Measurements from ENCODE around the gene FOLR1.
"Not testable (repeated sequence)": the region's sequence is repeated elsewhere in the genome, so short reads cannot be mapped to it uniquely, and the experiment has no call there.

The FOLR1 gene

DNA sequence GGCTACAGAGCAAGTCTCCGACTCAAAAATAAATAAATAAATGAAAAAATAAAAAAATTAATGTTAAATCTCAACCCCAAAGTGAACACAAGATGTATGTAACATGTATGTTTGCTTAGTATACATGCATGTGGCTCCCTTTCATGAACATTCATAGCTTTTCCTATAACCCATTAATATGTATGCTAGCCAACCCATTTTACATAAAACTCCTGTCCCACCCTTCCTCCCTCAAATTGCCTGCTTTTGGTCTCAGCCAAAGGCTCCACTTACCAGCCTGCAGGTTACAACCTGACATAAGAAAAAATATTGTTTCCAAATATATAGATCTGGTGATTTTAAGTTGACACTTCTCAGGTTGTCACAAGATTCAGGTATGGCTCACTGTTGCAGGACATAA is 3.7 kb upstream of the FOLR1 start:
- no peak for DNase-seq

DNA sequence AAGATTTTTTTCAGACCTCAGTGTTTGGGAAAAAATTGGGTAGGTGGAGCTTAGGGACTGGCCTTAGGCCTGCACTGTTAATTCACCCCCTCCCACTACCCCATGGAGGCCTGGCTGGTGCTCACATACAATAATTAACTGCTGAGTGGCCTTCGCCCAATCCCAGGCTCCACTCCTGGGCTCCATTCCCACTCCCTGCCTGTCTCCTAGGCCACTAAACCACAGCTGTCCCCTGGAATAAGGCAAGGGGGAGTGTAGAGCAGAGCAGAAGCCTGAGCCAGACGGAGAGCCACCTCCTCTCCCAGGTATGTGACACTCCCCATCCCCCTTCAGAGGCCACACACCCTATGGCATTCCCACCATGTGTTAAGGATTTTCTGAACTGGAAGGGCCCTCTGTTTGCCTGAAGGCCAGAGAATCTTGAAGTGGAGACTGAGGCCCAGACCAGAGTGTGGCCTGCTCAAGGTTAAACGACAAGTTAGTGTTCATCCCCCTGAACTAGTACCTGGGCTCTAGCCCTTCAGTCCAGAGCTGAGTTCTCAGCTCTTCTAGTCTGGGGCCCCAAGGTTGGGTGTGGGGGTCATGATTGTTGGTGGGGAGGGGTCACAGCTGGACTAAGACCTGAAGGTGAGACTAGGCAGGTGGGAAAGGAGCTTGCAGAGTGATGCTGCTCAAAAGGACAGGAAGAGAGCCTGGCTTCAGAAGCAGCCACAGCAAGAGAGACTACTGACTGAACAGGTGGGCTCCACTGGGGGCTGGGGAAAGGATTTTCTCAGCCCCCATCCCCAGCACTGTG is 2.3 kb upstream of the FOLR1 start:
- DNase-seq = no peak

DNA sequence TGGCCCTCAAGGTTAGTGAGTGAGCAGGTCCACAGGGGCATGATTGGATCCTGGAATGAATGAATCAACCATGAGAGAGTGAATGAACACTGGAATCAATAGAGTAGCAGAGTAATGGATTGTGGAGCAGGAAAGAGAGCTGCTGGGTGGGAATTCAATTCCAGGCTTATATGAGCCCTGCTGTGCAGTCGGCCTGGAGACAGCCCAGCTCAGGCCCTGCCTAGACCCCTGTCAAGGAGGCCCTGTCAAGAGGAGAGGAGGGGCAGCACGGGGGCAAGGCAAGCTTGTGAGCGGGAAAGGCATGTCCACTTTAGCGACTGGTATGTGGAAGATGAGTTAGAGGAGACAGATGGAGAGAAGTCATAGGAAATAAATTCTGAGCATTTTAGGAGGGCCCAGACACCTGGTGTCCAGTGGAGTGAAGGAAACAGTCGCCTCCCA is 1.3 kb upstream of the FOLR1 start:
- no peak for DNase-seq

DNA sequence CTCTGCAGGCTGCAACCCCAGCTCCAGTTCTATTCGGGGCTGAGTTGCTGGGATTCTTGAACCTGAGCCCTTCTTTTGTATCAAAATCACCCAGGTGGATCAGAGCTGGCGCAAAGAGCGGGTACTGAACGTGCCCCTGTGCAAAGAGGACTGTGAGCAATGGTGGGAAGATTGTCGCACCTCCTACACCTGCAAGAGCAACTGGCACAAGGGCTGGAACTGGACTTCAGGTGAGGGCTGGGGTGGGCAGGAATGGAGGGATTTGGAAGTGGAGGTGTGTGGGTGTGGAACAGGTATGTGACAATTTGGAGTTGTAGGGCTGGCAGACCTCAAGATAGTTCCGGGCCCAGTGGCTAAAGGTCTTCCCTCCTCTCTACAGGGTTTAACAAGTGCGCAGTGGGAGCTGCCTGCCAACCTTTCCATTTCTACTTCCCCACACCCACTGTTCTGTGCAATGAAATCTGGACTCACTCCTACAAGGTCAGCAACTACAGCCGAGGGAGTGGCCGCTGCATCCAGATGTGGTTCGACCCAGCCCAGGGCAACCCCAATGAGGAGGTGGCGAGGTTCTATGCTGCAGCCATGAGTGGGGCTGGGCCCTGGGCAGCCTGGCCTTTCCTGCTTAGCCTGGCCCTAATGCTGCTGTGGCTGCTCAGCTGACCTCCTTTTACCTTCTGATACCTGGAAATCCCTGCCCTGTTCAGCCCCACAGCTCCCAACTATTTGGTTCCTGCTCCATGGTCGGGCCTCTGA is 3.8 kb downstream of the FOLR1 start:
- no peak for DNase-seq

DNA sequence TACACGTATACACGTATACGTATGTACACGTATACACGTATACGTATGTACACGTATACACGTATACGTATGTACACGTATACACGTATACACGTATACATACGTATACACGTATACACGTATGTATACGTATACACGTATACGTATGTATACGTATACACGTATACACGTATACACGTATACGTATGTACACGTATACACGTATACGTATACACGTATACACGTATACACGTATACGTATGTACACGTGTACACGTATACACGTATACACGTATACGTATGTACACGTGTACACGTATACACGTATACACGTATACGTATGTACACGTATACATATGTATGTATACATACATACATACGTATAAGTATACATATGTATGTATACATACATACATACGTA is 9.5 kb downstream of the FOLR1 start:
- DNase-seq = not testable (repeated sequence)

DNA sequence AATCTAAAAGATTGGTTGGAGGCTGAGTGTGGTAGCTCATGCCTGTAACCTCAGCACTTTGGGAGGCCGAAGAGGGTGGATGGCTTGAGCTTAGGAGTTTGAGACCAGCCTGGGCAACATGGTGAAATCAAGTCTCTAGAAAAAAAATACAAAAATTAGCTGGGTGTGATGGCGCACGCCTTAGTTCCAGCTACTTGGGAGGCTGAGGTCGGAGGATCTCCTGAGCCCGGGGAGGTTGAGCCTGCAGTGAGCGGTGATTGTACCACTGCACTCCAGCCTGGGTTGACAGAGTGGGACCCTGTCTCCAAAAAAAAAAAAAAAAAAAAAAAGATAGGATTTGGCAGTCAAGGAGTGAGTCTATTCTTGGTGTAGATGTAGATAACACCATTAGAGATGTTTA is 10.6 kb downstream of the FOLR1 start:
- DNase-seq = no peak

DNA sequence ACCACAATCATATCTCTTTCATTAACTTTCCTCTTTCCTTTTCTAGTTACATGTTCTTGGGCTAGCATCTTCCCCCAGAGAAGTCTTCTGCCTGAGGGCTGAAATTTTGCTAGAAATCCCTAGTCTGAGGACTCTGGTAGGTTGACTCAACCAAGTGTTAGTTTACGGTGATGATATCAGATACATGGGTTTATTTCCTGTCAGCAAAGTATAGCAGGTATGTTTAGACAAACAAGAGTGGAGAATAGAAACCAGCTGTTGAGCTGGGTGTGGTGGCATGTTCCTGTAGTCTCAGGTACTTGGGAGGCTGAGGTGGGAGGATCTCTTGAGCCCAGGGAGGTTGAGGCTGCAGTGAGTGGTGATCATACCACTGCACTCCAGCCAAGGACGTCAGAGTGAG is 11.2 kb downstream of the FOLR1 start:
- no peak for DNase-seq

DNA sequence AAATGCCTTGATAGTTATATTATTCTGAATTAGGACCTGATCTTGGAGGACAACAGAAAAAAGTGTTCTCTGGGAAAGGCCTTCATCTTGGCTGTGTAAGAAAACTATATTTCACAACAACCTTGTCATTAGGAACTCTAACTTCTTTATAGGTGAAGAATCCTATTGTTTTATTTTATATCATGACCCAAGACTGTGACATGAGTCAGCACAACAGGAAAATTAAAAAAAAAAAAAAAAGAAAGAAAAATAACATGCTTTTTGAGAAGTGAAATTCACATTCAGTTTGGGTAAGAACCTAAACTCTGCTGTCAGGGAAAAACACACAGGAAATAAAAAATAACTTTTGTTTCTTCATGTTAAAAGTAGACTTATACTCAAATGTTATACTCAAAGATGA is 12.9 kb downstream of the FOLR1 start:
- DNase-seq = no peak

DNA sequence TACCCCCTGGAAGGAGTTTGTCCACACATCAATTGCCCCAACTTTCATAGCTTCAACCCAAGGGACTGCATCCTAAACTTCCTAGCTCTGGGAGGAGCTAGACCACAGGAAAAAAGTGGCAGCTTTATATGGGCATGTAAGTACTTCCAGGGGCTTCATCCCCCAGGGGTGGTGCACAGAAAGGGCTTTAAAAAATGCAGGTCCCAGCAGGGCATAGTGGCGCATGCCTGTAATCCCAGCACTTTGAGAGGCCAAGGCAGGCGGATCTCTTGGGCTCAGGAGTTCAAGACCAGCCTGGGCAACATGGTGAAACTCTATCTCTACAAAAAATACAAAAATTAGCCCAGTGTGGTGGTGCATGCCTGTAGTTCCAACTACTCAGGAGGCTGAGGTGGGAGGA is 14.9 kb downstream of the FOLR1 start:
- DNase-seq = not testable (repeated sequence)

DNA sequence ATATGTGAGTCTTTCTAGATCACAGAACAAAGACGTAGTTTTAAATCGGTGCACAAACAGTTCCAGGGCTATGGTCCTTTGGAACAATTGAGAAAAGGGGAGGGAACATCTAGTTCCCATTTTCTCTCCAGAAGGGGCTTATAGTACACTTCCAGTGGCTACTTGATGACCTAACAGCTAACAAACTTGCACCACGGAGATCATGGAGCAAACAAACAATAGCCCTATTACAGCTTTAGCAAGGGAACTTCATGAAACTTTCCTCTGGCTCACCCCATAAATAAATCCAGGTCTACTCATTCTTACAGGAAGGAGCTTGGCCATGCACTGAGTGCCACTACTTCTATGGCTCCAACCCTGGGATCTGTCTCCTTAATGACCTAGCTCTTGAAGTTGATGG is 16.3 kb downstream of the FOLR1 start:
- DNase-seq = no peak

DNA sequence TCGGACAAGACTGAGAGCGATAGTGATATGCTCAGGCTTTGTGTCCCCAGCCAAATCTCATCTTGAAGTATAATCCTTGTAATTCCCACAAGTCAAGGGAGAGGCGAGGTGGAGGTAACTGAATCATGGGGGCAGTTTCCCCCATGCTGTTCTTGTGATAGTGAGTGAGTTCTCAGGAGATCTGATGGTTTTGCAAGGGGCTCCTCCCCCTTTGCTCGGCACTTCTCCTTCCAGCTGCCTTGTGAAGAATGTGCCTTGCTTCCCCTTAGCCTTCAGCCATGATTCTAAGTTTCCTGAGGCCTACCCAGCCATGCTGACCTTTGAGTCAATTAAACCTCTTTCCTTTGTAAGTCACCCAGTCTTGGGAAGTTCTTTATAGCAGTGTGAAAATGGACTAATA is 17.2 kb downstream of the FOLR1 start:
- no peak for DNase-seq

DNA sequence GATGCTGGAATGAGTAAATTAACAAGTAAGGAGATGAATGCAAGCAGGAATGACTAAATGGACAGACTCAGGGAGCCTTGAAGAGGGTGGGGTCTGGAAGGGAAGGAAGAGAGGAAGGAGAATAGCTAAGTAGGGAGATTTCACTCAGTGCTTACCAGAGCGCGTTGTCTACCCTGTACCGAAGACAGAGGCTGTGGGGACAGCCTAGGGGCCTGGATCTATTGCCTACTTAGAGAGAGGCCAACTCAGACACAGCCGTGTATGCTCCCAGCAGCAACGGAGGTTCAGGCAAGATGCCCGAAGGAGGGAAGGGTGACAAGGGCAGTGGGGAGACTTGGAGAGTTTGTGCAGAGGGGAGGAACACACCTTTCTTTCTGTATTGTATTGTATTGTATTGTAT is 24.7 kb downstream of the FOLR1 start, which contains the start of gene FOLR2:
FOLR2 (plus strand) TSS at position 157 of the 400 bp plus-strand sequence. CDS start 1,791 bp downstream, outside the sequence.
- DNase-seq = no peak

DNA sequence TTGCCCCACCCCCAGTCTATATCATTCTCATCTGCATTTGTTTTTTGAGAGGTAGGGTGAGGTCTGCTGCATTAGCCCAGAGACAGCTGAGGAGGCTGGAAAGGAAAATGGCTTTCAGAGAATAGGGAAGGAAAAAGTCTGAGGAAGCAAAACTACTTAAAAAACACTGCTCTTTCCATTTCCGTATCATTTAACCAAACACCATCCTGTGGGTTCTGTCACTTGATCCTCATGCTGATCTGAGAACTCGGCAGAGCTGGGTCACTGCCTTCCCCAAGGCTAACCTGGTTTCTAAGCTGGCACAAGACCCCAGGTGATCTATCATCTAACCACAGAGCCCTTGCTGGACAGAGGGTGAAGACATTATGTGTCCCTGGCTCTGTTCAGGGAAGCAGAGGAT is 25.9 kb downstream of the FOLR1 start:
- DNase-seq = no peak

DNA sequence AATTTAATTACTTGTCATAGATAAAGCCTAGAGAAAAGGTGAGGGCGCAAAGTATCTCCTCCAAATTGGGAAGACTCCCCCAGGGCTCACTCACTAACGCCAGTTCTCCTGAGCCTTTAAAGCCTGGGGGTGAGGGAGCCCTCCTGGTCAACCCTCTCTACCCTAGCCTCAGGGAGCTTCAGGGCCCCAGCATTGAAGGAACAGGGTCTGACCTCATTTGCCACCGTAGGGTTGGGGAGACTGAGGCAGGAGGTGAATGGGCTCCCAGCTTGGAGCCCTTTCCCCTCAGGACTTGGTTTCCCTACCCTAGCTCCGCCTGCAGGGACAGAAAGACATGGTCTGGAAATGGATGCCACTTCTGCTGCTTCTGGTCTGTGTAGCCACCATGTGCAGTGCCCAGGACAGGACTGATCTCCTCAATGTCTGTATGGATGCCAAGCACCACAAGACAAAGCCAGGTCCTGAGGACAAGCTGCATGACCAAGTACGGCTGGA is 26.4 kb downstream of the FOLR1 start:
- DNase-seq = no peak

DNA sequence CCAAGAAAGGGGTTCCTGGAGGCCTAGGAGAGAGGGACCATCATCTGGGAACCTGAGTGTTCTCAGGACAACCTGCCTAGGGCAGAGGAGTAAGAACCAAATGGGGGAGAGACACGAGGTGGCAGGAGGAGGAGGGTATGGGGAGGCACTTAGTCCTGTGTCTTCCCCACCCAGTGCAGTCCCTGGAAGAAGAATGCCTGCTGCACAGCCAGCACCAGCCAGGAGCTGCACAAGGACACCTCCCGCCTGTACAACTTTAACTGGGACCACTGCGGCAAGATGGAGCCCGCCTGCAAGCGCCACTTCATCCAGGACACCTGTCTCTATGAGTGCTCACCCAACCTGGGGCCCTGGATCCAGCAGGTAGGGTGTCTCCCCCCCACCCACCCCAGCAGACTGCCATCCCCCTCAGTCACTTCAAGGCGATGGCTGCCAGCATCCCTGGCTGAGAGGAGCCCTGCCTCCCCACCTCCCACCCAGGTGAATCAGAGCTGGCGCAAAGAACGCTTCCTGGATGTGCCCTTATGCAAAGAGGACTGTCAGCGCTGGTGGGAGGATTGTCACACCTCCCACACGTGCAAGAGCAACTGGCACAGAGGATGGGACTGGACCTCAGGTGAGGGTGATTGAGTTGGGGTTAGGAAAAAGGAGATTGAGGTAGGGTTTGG is 28.9 kb downstream of the FOLR1 start:
- DNase-seq = no peak

DNA sequence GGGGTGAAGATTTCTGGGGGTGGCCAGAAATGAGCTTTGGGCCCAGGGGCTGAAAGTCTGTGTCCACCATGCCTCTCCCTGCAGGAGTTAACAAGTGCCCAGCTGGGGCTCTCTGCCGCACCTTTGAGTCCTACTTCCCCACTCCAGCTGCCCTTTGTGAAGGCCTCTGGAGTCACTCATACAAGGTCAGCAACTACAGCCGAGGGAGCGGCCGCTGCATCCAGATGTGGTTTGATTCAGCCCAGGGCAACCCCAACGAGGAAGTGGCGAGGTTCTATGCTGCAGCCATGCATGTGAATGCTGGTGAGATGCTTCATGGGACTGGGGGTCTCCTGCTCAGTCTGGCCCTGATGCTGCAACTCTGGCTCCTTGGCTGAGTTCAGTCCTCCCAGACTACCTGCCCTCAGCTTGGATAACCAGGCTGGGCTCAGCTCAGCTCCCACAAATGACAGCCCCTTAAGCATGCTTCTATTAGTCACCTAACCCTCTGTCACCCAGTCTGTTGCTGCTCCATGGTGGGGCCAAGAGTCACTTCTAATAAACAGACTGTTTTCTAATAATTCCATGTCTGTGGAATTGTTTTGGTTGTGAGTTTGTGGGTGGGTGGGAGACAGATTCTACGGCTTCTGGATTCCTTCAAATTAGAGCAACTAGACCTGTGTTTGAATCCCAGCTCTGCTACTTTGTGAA is 29.6 kb downstream of the FOLR1 start:
- DNase-seq = no peak

DNA sequence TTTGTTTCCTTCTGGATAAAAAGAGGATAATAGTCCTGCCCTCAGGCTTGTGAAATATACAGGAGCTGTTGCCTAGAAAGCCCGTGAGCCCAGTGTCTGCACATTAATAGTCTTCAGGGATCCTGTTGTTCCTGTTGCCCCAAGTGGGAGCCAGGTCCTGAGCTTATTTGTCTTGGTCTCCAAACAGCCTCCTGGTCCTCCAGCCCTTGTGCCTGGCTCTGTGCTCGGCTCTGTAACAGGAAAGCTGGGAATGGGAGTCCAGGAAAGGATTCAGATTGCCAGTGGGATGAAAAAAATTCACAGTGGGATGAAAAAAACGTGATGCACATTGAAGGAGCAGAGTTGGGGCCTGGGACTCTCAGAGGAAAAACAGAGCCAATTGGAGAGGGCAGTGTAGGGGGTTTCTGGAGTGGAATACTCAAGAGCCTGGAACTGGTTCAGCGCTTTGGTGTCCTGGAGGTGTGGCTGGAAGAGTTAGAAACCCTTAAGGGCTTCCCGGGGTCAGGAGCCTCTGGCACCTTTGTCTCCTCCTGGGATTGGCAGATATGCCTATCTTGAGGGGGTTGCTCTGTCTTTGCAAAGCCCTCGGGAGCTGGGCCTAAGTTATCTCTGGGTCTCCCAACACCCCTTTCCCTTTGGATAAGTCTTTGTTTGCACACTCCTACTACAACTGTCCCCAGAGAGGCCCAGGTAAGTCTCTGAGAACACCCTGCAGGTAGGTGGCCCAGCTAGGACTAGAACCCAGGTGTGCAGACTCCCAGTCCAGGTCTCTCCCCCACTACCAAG is 30.4 kb downstream of the FOLR1 start:
- peak; percentile 52 for DNase-seq

DNA sequence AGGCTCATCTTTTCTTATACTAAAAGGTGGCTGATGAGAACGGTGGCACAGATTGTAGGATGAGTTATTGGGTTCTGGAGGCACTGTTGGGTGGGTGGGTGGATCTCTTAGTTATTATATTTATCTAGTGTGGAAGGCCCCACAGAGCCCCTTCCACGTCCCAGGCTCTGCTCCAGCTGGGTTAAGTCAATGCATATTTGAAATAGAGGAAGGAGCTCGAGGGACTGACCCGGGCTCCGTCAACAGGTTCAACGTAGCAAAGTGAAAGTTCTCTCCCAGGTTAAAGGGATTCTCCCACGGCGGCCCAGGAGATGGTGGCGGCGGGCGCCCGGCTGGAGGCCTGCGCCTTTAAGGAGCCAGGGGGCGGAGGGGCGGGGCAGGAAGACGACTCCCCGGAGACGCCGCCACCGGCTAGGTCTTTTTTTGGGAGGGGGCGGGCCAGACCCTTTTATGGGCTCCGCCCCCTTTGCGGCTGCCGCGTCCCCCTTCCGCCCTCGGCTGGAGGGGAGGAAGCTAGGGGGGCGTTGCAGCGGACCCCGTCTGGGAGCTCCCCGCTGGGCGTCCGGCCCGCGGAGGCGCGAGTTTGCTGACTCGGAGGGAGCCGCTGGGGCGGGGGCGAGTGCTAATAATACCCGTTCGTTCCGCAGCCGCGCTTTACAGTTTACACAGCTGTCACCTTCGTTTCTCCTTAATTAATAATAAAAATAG is 31.1 kb downstream of the FOLR1 start:
- DNase-seq = peak; percentile 98

DNA sequence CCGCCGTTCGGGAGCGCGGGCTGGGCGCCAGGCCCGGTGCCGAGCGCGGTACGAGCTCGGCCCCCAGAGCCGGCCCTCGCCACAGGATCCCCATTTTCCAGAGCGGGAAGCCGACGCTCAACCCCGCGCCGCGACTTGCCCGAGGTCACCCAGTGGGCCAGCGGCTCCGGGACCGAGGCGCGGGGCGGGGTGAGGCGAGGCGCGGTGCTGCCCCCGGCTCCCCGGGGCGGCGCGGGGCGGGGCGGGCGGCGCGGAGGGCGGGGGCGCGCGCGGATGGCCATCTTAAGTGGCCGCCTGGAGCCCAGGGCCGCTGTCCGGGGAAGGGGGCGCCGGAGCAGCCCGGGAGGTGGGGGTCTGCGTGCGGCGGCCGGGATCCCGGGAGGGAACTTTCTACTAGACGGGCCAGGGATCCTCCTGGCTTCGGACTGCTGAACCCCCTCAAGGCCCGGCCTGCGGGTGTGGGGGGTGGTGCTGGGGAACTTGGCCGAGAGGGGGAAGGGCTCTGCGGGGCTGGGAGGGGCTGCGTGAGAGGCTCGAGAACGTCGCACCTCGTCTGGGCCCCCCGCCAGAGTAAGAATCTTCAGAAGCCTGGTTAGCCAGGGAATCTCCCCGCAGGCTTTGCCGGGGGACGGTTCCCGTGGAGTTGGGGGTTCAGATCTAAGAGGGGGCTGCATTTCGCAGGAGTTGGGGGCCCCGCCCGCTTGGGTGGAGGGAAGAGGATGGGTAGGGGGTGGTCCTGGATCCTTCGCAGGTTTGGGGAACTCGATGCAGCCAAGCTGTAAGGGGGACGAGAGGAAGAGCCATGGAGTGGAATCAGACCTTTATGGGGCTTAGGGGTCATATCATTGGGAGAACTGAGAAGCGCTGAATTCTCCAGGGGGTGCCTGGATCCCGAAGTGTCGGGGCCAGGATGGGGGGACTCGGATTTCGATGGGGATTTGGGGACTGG is 31.9 kb downstream of the FOLR1 start:
- DNase-seq = peak; percentile 74

Measured in NCI-H146 (cell line).